Measurements from ENCODE around the gene UNC5B. TPM values are rescaled to one million over a fixed set of nuclear protein-coding genes. Genes with fewer than 3 reads are reported as not detected.
A peak's percentile ranks its signal among the peaks of the same experiment; 100 is the strongest.

UNC5B gene
- total RNA-seq, 1 donor from 2014 or later, result not detected

- CTCF ChIA-PET, result interaction anchor here (0.7 kb wide), 1 partner anchor 235 kb away, joined by 3 read pairs; no protein-coding TSS in a partner anchor
- Mint-ChIP-seq H3K4me1 (peaks cover 22% of the 10 kb centered on the region), H3K27me3 (peaks cover 67% of the 10 kb centered on the region), H3K9me3 (no peaks in the 10 kb centered on the region), H3K36me3 (ENCODE audit: low read depth) (no peaks in the 10 kb centered on the region), H3K27ac (no peak overlapping the region), H3K4me3 (no peak overlapping the region)
- POLR2A ChIA-PET, result interaction anchor here (0.7 kb wide), 1 partner anchor 472 kb away, joined by 5 read pairs; no protein-coding TSS in a partner anchor
- no peak for ATAC-seq (ENCODE audit: low read depth)
- DNase-seq, result no peak
- intact Hi-C loops (cut with micrococcal nuclease), result no loop called here
- TF ChIP-seq, protein P1, sequence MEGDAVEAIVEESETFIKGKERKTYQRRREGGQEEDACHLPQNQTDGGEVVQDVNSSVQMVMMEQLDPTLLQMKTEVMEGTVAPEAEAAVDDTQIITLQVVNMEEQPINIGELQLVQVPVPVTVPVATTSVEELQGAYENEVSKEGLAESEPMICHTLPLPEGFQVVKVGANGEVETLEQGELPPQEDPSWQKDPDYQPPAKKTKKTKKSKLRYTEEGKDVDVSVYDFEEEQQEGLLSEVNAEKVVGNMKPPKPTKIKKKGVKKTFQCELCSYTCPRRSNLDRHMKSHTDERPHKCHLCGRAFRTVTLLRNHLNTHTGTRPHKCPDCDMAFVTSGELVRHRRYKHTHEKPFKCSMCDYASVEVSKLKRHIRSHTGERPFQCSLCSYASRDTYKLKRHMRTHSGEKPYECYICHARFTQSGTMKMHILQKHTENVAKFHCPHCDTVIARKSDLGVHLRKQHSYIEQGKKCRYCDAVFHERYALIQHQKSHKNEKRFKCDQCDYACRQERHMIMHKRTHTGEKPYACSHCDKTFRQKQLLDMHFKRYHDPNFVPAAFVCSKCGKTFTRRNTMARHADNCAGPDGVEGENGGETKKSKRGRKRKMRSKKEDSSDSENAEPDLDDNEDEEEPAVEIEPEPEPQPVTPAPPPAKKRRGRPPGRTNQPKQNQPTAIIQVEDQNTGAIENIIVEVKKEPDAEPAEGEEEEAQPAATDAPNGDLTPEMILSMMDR (IDR thresholded peaks at IDR 0.05), result no peak
Observed at GRCh38 chr10:71214641-71215559, 2.5 kb downstream of the UNC5B start.

DNA sequence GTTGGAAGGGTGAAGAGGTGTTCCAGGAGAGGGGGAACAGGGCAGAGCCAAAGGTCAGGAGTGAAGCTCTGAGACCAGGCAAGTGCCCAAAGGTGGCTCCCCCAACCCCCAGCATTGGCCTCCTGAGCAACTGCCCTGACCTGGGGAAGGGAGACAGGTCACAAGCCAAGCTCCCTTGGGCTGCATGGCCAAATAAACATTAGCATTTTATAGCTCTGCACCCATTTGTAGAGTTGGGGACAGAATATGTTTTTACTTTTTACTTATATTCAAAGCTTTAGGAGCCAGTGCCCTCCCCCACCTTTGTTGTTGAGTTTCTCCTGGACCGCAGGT is 4.0 kb downstream of the UNC5B start:
- no peak for ATAC-seq (ENCODE audit: low read depth)
- Mint-ChIP-seq H3K4me3 (no peak overlapping the region), H3K27me3 (peaks cover 59% of the 10 kb centered on the region), H3K36me3 (ENCODE audit: low read depth) (no peaks in the 10 kb centered on the region), H3K4me1 (peaks cover 22% of the 10 kb centered on the region), H3K9me3 (no peaks in the 10 kb centered on the region), H3K27ac (no peak overlapping the region)
- TF ChIP-seq, protein P1 (IDR thresholded peaks at IDR 0.05), result no peak
- intact Hi-C loops (cut with micrococcal nuclease), result no loop called here
- no peak for DNase-seq
- ChIA-PET CTCF (no interaction called here), POLR2A (no interaction called here)

GRCh38 chr10:71216751-71217265 is 4.4 kb downstream of the UNC5B start:
- POLR2A ChIA-PET, result no interaction called here
- no peaks in the 10 kb centered on the region for H3K9me3 Mint-ChIP-seq
- intact Hi-C loops (cut with micrococcal nuclease), result no loop called here
- CTCF ChIA-PET, result no interaction called here
- H3K4me1 Mint-ChIP-seq, result peaks cover 20% of the 10 kb centered on the region
- no peak overlapping the region for H3K27ac Mint-ChIP-seq
- no peak overlapping the region for H3K4me3 Mint-ChIP-seq
- no peak for DNase-seq
- TF ChIP-seq, protein P1 (IDR thresholded peaks at IDR 0.05), result no peak
- H3K36me3 Mint-ChIP-seq (ENCODE audit: low read depth), result no peaks in the 10 kb centered on the region
- peaks cover 59% of the 10 kb centered on the region for H3K27me3 Mint-ChIP-seq
- ATAC-seq (ENCODE audit: low read depth), result no peak

- peak overlapping the region; percentile 24 for H3K4me3 Mint-ChIP-seq
- TF ChIP-seq, protein P1 (IDR thresholded peaks at IDR 0.05), result no peak
- peaks cover 57% of the 10 kb centered on the region for H3K27me3 Mint-ChIP-seq
- ChIA-PET CTCF (no interaction called here), POLR2A (no interaction called here)
- H3K27ac Mint-ChIP-seq, result no peak overlapping the region
- no peaks in the 10 kb centered on the region for H3K36me3 Mint-ChIP-seq (ENCODE audit: low read depth)
- DNase-seq, result no peak
- no peak for ATAC-seq (ENCODE audit: low read depth)
- intact Hi-C loops (cut with micrococcal nuclease), result no loop called here
- H3K4me1 Mint-ChIP-seq, result peaks cover 17% of the 10 kb centered on the region
- no peaks in the 10 kb centered on the region for H3K9me3 Mint-ChIP-seq
Observed at GRCh38 chr10:71217266-71218045, 5.1 kb downstream of the UNC5B start.

Measured in activated B cell treated with CpG ODN at 0.5 μM for 24 hours (primary cell).